HEK293 (cell line): Measurements from ENCODE around the gene SIK3.
"Not testable (repeated sequence)": the region's sequence is repeated elsewhere in the genome, so short reads cannot be mapped to it uniquely, and the experiment has no call there.

Source experiments
- CTCF ChIA-PET: fragments of 350-600 bp; formaldehyde crosslinking; extraction: SDS; loops from one replicate; lab custom pipeline; 2021; ENCODE audit warnings: antibody characterized with exemption; lab: Yijun Ruan, JAX
- POLR2A ChIA-PET: fragments of 300-600 bp; formaldehyde crosslinking; extraction: SDS; loops from one replicate; lab custom pipeline; 2020; ENCODE audit warnings: antibody characterized with exemption, inconsistent platforms; lab: Yijun Ruan, JAX
- H3K27ac ChIP-seq: fragments of 200-500 bp; sonication (Bioruptor generic); 2 replicates; pipeline ENCODE4 v1.5.1; 2014; ENCODE audit warnings: low read depth, low read length, control low read depth, inconsistent platforms; ENCODE audit errors: extremely low read depth
- H3K36me3 ChIP-seq, 2 experiments: fragments of 200-500 bp in 1 of 2; sonication (Bioruptor generic) in 1 of 2; 1 replicate in 1 of 2; 2 replicates in 1 of 2; pipeline ENCODE4 v1.5.1; 2014 to 2017; ENCODE audit warnings: inconsistent platforms in 2 of 2, low read length in 2 of 2; ENCODE audit not compliant: control insufficient read depth in 2 of 2, insufficient read depth in 1 of 2
- H3K4me1 ChIP-seq: fragments of 200-500 bp; sonication (Bioruptor generic); 2 replicates; pipeline ENCODE4 v1.5.1; 2014; ENCODE audit warnings: mild to moderate bottlenecking, low read length, inconsistent platforms; ENCODE audit not compliant: control insufficient read depth, insufficient read depth
- H3K4me3 ChIP-seq: 2 replicates; pipeline ENCODE4 v1.5.1; 2011; ENCODE audit warnings: low read depth, mild to moderate bottlenecking, control low read depth, low read length, moderate library complexity
- H3K9me3 ChIP-seq: fragments of 200-500 bp; sonication (Bioruptor generic); 2 replicates; pipeline ENCODE4 v1.5.1; 2014; ENCODE audit warnings: low read depth, low read length, inconsistent platforms; ENCODE audit not compliant: control insufficient read depth, insufficient read depth
- AEBP2 ChIP-seq: fragments of 450-650 bp; formaldehyde crosslinking; IDR thresholded peaks from 2 replicates; pipeline ENCODE4 v1.5.1; 2016; ENCODE audit warnings: missing biosample characterization, missing genetic modification characterization, borderline replicate concordance
- PRDM1 ChIP-seq: fragments of 450-650 bp; formaldehyde crosslinking; IDR thresholded peaks from 2 replicates; pipeline ENCODE4; 2016; ENCODE audit warnings: missing biosample characterization, missing genetic modification characterization
- PRDM6 ChIP-seq: fragments of 450-650 bp; formaldehyde crosslinking; IDR thresholded peaks from 2 replicates; pipeline ENCODE4 v1.5.1; 2017; ENCODE audit warnings: missing biosample characterization, missing genetic modification characterization
- SP7 ChIP-seq: fragments of 450-650 bp; formaldehyde crosslinking; IDR thresholded peaks from 2 replicates; pipeline ENCODE4 v1.5.1; 2016; ENCODE audit warnings: missing biosample characterization, missing genetic modification characterization
- ZBTB8A ChIP-seq: fragments of 450-650 bp; formaldehyde crosslinking; IDR thresholded peaks from 2 replicates; pipeline ENCODE4 v1.5.1; 2016; ENCODE audit warnings: missing biosample characterization, missing genetic modification characterization
- ZNF121 ChIP-seq: fragments of 450-650 bp; formaldehyde crosslinking; IDR thresholded peaks from 2 replicates; pipeline ENCODE4 v1.5.1; 2016; ENCODE audit warnings: missing biosample characterization, missing genetic modification characterization
- ZNF354C ChIP-seq: fragments of 450-650 bp; formaldehyde crosslinking; IDR thresholded peaks from 2 replicates; pipeline ENCODE4 v1.5.1; 2016; ENCODE audit warnings: missing biosample characterization, missing genetic modification characterization, low read depth, borderline replicate concordance
- ZNF521 ChIP-seq: fragments of 450-650 bp; formaldehyde crosslinking; IDR thresholded peaks from 2 replicates; pipeline ENCODE4 v1.5.1; 2017; ENCODE audit warnings: missing biosample characterization, mild to moderate bottlenecking, missing genetic modification characterization
- ZNF76 ChIP-seq: fragments of 450-650 bp; formaldehyde crosslinking; IDR thresholded peaks from 2 replicates; pipeline ENCODE4; 2016; ENCODE audit warnings: low read depth, missing biosample characterization, missing genetic modification characterization, borderline replicate concordance
- ZNF792 ChIP-seq: fragments of 450-650 bp; formaldehyde crosslinking; IDR thresholded peaks from 2 replicates; pipeline ENCODE4 v1.5.1; 2016; ENCODE audit warnings: missing biosample characterization, missing genetic modification characterization
- ZSCAN30 ChIP-seq: fragments of 450-650 bp; IDR thresholded peaks from 2 replicates; pipeline ENCODE4 v1.5.1; 2018; ENCODE audit warnings: missing biosample characterization, mild to moderate bottlenecking, missing genetic modification characterization, moderate library complexity
- TF ChIP-seq, protein P1 (sequence below): fragments of 450-650 bp; formaldehyde crosslinking; IDR thresholded peaks from 2 replicates; pipeline ENCODE4 v1.5.1; 2016; ENCODE audit warnings: missing biosample characterization, missing genetic modification characterization, low read depth
- TF ChIP-seq, protein P2 (sequence below): fragments of 450-650 bp; formaldehyde crosslinking; IDR thresholded peaks from 2 replicates; pipeline ENCODE4 v1.5.0; 2017; ENCODE audit warnings: missing biosample characterization, missing genetic modification characterization, borderline replicate concordance

The SIK3 gene

DNA sequence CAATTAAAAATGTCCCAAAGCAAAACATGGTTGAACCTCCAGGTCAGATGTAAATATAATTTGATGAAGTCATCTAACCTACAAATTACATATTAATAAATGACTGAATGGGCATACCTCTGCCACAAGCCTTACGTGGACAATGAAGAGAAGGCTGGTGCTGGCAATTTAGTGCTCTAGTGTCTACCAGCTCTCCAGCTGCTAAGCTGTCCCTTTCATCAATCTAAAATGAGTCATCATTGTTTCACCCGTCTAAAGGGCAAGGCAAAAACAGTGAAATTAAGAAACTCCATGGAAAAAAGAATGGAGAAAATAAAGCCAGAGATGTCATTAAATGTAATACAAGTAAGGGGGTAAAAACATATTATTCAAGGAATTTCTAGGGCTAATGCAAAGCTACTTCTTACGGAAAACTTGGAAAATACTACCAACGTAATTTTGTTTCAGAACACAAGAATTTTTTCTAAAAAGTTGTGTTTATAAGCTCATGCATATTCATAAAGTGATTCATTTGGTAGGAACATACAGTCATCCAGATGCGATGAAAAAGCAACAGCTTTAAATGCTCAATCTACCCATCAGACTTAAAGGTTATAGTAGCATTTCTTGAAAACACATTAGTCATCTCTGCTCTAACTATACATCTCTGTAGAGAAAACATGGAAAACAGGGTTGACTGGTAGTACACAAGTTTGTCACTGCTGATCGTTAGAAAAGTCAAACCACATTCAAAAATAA is 71.5 kb downstream of the SIK3 start:
- ChIA-PET POLR2A (interaction anchor here (1.0 to 1.6 kb wide), 2 partner anchors 13 to 15 kb away, joined by 3 read pairs; no protein-coding TSS in a partner anchor), CTCF (interaction anchor here (0.6 kb wide), 1 partner anchor 204 kb away, joined by 3 read pairs; no protein-coding TSS in a partner anchor)
- TF ChIP-seq PRDM1 = 0 out of 2 replicates have a peak, but pooled peaks have one; percentile 28
- no peak for TF ChIP-seq ZSCAN30
- no peak for TF ChIP-seq ZNF792 (tag by site-specific recombination)
- TF ChIP-seq ZNF521 (tag by site-specific recombination) = no peak
- TF ChIP-seq ZBTB8A (tag by site-specific recombination) = no peak
- TF ChIP-seq SP7 (tag by site-specific recombination) = peak; percentile 33; the same call in 1 of the 2 replicates
- TF ChIP-seq, protein P1, sequence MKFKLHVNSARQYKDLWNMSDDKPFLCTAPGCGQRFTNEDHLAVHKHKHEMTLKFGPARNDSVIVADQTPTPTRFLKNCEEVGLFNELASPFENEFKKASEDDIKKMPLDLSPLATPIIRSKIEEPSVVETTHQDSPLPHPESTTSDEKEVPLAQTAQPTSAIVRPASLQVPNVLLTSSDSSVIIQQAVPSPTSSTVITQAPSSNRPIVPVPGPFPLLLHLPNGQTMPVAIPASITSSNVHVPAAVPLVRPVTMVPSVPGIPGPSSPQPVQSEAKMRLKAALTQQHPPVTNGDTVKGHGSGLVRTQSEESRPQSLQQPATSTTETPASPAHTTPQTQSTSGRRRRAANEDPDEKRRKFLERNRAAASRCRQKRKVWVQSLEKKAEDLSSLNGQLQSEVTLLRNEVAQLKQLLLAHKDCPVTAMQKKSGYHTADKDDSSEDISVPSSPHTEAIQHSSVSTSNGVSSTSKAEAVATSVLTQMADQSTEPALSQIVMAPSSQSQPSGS = 0 out of 2 replicates have a peak, but pooled peaks have one; percentile 25
- TF ChIP-seq ZNF76 (tag by site-specific recombination) = no peak
- TF ChIP-seq ZNF354C (tag by site-specific recombination) = no peak
- TF ChIP-seq PRDM6 (tag by site-specific recombination) = no peak
- TF ChIP-seq, protein P2, sequence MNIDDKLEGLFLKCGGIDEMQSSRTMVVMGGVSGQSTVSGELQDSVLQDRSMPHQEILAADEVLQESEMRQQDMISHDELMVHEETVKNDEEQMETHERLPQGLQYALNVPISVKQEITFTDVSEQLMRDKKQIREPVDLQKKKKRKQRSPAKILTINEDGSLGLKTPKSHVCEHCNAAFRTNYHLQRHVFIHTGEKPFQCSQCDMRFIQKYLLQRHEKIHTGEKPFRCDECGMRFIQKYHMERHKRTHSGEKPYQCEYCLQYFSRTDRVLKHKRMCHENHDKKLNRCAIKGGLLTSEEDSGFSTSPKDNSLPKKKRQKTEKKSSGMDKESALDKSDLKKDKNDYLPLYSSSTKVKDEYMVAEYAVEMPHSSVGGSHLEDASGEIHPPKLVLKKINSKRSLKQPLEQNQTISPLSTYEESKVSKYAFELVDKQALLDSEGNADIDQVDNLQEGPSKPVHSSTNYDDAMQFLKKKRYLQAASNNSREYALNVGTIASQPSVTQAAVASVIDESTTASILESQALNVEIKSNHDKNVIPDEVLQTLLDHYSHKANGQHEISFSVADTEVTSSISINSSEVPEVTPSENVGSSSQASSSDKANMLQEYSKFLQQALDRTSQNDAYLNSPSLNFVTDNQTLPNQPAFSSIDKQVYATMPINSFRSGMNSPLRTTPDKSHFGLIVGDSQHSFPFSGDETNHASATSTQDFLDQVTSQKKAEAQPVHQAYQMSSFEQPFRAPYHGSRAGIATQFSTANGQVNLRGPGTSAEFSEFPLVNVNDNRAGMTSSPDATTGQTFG (tag by site-specific recombination) = no peak
- TF ChIP-seq AEBP2 (tag by site-specific recombination) = no peak
- Histone ChIP-seq H3K27ac (no peak overlapping the region), H3K4me1 (0 out of 2 replicates have a peak, but pooled peaks cover 2% of the 10 kb centered on the region), H3K9me3 (no peaks in the 10 kb centered on the region), H3K4me3 (no peak overlapping the region), H3K36me3 (no peaks in the 10 kb centered on the region)

GRCh38 chr11:117023707-117024106 is 74.5 kb downstream of the SIK3 start:
- H3K27ac ChIP-seq, POLR2A ChIA-PET, H3K36me3 ChIP-seq, H3K4me3 ChIP-seq, H3K9me3 ChIP-seq: not testable (repeated sequence)
- peaks cover 11% of the 10 kb centered on the region for H3K4me1 ChIP-seq
- peak; percentile 69 for TF ChIP-seq ZNF121 (tag by site-specific recombination)
- CTCF ChIA-PET = interaction anchor here (0.7 kb wide), 1 partner anchor 216 kb away, joined by 3 read pairs; no protein-coding TSS in a partner anchor
